HFF-Myc (cell line): Measurements from ENCODE around the gene ITGAE.

ENCODE experiments used
- DNase-seq: peaks from one replicate; pipeline ENCODE4 v3.0.0-alpha.2; 2011; ENCODE audit warnings: low read depth; ENCODE audit errors: extremely low read depth
- H3K4me3 ChIP-seq: replicated peaks from 2 replicates; pipeline ENCODE4 v1.5.1; 2011; ENCODE audit warnings: low read depth, mild to moderate bottlenecking, control low read depth, low read length
- TF ChIP-seq, protein P1 (sequence below): IDR thresholded peaks from 2 replicates; pipeline ENCODE4 v1.5.1; 2012; ENCODE audit warnings: mild to moderate bottlenecking, low read depth, low read length, control low read depth; ENCODE audit errors: missing control alignments

The ITGAE gene

DNA sequence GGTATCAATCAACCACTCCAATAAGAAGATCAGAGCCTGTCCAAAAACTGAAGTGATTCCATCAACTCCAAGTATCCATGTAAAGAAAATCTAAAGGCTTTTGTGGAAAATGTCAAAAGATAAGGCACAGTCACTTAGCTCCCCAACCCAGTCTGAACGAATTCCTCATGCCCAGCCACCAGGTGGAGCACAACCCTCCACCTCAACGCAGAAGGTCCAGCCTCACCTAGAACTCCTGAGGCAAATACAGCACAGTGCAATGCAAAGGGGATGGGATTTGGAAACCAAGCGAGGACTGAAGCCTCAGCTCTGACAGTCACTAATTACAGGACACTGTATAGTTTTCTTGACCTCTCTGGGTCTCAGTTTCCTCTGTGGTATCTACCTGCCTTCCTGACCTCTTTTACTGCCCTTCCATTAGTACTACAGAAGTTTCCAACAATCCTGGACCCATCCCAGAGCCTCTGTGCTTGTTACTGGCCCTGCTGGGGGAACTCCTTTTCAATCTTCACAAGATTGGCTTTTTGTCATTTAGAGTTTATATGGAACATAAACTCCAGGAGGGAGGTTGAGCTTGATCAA lies 43.0 kb upstream of the ITGAE start:
- DNase-seq = no peak
- no peak overlapping the region for H3K4me3 ChIP-seq
- TF ChIP-seq, protein P1, sequence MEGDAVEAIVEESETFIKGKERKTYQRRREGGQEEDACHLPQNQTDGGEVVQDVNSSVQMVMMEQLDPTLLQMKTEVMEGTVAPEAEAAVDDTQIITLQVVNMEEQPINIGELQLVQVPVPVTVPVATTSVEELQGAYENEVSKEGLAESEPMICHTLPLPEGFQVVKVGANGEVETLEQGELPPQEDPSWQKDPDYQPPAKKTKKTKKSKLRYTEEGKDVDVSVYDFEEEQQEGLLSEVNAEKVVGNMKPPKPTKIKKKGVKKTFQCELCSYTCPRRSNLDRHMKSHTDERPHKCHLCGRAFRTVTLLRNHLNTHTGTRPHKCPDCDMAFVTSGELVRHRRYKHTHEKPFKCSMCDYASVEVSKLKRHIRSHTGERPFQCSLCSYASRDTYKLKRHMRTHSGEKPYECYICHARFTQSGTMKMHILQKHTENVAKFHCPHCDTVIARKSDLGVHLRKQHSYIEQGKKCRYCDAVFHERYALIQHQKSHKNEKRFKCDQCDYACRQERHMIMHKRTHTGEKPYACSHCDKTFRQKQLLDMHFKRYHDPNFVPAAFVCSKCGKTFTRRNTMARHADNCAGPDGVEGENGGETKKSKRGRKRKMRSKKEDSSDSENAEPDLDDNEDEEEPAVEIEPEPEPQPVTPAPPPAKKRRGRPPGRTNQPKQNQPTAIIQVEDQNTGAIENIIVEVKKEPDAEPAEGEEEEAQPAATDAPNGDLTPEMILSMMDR = peak; percentile 76

DNA sequence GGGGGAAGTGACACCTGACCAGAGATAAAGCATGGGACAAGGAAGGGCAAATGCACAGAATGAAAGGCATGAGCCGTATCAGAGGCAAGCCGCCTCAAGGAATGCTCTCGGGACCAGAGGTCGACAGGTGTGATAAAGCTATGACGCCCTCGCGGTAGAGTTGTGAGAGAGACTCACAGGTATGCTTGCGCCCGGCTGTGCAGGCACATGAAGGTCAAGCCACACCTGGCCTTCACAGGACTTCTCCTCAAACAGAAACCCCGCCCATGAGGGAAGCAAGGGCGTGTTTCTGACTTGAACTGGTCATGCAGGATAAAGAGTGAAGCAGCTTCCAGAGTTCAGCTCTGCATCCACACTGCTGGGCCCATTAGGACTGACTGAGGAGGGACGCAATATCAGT lies 37.2 kb upstream of the ITGAE start:
- H3K4me3 ChIP-seq = no peak overlapping the region
- DNase-seq = no peak
- TF ChIP-seq, protein P1 = no peak

DNA sequence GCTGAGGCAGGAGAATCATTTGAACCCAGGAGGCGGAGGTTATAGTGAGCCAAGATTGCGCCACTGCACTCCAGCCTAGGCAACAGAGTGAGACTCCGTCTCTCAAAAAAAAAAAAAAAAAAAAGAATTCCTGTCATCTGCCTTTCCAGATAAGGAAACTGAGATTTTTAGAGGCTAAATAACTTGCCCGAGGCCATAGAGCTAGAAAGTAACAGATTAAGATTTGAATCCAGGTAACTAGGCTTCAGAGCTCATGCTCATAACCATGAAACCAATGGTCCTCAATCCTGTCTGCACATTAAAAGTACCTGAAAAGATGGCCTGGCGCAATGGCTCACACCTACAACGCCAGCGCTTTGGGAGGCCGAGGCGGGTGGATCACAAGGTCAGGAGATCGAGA lies 35.6 kb upstream of the ITGAE start:
- TF ChIP-seq, protein P1 = no peak
- no peak for DNase-seq
- H3K4me3 ChIP-seq = no peak overlapping the region

DNA sequence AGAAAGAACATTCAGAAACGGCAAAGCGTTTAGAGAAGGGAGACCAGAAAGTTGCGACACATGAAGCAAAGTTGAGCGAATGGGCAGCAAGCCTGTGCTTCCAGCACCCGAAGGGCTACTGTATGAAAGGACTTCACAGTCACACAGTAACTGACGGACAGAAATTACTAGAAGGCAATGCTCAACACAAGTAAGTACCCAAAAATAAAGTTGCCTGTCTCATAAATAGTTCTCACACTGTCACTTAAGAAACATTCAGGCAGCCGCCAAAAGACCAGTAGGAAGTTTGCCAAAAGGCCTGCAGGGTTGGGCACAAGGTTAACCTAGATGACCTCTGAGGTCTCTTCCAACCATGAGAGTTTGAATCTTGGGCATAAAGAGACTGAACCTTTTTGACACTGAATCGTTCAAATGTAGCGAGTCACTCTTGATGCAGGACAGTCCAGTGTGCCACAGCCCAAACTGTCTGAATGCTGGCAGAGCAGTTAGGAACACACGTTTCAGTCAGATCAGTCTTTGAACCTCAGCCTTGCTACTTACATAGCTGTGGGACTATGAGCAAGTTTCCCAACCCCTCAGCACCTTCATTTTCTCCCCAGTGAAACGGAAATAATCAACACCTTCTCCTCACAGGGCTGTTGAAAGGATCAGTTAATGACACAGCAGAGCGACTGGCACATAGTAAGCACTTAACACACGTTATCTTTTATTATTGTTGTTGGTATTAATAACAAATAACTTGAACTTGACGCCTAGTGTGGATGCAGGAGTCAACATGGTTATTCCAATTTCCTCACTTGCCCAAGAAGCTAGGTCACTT lies 34.6 kb upstream of the ITGAE start:
- TF ChIP-seq, protein P1 = no peak
- DNase-seq = no peak
- H3K4me3 ChIP-seq = no peak overlapping the region

DNA sequence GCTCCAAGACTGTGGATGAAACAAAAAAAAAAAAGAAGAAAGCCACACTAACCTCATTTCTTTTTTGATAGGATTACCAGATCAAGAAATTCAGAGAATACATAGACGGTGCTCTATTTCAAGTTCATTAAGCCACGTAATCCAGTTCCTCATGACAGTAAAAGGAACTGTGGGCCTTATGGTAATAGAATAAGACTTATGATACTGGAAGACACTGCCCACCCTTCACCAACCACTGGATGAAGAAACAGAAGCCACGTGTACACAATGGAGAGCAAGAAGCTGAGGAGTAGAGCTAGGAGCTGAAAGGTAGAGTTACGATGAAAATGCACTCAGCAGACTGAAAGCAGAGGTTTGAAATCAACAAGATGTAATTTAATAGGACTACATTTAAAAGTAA lies 33.8 kb upstream of the ITGAE start:
- no peak overlapping the region for H3K4me3 ChIP-seq
- DNase-seq = no peak
- TF ChIP-seq, protein P1 = no peak

DNA sequence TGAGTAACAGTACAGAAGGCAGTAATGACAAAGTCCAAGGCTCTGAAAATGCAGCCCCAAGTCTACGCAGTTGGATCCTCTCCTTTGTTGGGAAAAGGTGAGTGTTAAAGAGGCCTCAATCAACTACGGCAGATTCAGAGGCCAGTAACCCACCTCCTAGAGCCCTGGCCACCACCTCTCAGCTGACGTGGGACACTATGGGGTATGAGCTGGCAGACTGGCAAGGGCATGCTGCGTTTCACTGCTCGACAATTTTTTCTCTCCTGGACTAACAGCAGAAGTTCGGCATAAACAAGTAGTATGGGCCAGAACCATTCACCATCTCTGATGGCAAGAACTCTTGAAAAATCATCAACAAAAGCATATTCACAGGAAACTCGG lies 27.9 kb upstream of the ITGAE start:
- DNase-seq = no peak
- TF ChIP-seq, protein P1 = no peak

More for the DNA sequence above, 27.9 kb upstream of the ITGAE start:
- H3K4me3 ChIP-seq = no peak overlapping the region
